Activated CD4-positive, CD25-positive, alpha-beta regulatory T cell treated with anti-CD3 and anti-CD28 coated beads, Interleukin-2, amount 50 U/mL, for 16 hours (primary cell): ENCODE data around the gene DST.

Experiments used
- DNase-seq: peaks from one replicate; pipeline ENCODE4 v3.0.0-alpha.2; 2020; ENCODE audit warnings: low read depth, low spot score

DST gene

GRCh38 chr6:56435754-56436153, 206.9 kb downstream of the DST start:
- no peak for DNase-seq

GRCh38 chr6:56435326-56435725, 207.4 kb downstream of the DST start:
- no peak for DNase-seq

DNA sequence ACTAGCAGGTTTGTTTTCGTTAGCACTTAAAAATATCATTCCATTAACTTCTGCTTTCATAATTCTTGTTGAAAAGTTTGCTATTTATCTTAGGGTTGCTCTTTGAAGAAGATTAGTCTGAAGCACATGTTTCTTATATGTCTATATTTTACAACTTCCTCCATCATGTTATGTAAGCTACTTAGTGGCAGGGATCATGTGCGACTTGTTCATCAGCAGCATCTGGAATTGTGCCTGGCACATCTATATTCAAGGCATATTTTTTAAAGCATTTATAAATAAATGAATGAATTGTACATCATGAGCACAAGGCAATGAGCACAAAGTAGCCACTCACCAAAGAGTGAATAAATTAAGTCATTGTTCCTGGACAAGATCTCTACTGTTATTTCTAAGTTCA, 208.1 kb downstream of the DST start:
- no peak for DNase-seq

DNA sequence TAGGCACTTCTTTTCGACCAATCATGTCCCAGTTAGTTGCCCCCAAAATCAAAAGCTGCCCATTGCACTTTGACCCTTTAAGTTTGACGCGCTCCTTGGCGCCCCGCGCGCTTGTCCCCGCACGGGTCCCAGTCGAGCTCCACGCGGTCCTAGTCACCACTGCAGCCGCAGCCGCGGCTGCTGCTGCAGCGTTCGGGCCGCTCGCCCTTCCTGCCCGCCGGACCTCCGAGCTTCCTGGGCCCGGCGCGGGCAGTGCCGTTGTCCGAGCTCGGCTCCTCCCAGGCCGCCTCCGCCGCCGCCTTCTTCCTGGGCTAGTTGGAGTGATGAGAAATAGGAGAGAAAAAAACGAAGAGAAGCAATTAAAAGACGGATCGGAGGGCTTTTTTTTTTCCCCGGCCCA, 209.6 kb downstream of the DST start:
- DNase-seq: no peak

DNA sequence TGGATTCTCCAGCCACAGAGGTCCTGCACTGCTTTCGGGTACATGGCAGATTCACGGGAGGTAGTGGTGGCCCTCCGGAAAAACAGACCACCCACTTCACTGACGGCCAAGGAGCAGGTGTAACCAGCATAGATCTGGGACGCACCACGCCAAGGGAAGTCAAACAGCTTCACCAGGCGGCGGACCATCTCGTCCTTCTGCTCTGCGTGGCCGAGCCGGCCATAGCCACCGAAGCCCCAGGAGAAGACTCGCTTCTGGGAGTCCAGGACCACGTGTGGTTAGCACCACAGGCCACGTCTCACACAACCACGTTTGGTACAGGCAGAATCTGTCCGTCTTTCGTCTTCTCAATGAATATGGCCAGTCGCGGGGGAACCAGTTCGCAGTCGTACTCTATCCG, 210.5 kb downstream of the DST start:
- no peak for DNase-seq

GRCh38 chr6:56430629-56431600, 211.8 kb downstream of the DST start:
- DNase-seq: no peak

DNA sequence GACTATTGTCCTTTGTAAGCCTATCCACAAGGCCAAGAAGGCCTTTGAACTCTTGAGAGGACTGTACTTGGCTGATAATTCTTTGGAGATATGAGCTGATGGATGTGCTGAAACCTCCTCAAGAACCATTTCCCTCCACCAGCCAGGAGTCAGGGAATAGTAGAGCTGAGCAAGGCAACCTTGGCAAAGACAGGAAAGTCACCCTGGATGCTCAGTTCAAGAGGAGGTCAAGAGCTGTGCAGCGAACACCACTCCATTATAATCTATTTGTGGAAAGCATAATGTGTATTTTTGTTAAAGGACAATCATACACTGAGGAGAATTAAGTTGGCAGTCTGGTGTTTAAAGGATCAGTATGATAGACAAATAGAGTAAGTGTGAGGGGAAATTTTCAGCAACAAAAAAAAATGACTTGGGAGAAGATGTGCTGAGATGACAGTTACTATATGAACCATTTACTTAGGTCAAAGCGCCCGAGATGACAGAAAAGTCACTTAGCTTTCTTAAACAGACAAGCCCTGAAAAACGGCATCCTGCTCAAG, 218.1 kb downstream of the DST start:
- DNase-seq: no peak

GRCh38 chr6:56424064-56424463, 218.6 kb downstream of the DST start:
- no peak for DNase-seq

- DNase-seq: no peak
Measured at GRCh38 chr6:56420296-56420695, 222.4 kb downstream of the DST start.

GRCh38 chr6:56419191-56419590, 223.5 kb downstream of the DST start:
- DNase-seq: no peak

- DNase-seq: no peak
Measured at GRCh38 chr6:56417823-56418222, 224.9 kb downstream of the DST start.

GRCh38 chr6:56416247-56416646, 226.4 kb downstream of the DST start:
- DNase-seq: no peak

DNA sequence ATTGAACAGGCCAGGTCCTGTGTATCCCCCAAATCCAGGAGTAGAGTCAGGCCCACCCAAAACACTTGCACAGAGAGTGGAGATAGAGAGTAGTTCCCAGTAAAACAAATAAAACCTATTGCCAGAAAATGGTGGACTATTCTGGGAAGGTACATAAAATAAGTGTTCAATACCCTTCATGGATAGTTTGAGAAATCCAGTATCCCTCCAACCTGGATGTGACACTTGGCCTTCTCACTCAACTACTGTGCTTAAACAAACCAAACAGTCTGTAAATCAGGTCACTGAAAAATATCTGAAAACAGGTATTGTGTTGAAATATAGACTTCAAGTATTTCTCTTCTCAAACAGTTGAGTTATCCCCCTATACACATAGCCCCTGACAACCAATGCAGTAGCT, 233.7 kb downstream of the DST start:
- DNase-seq: no peak
